Stimulated activated CD8-positive, alpha-beta memory T cell treated with anti-CD3 and anti-CD28 coated beads, Interleukin-7, amount 100 ng/mL, for 24 hours (primary cell): ENCODE data around the gene UVRAG.
"Not testable (repeated sequence)": the region's sequence is repeated elsewhere in the genome, so short reads cannot be mapped to it uniquely, and the experiment has no call there.

ENCODE experiments used
- DNase-seq: peaks from one replicate; pipeline ENCODE4 v3.0.0-alpha.2; 2020; ENCODE audit warnings: low read depth

Gene UVRAG

GRCh38 chr11:75845324-75845723 is 30.3 kb downstream of the UVRAG start:
- DNase-seq = no peak

- no peak for DNase-seq
Observed at GRCh38 chr11:75849894-75850293, 34.9 kb downstream of the UVRAG start.

- DNase-seq = no peak
Observed at GRCh38 chr11:75850787-75851186, 35.8 kb downstream of the UVRAG start.

- no peak for DNase-seq
Observed at GRCh38 chr11:75851203-75851602, 36.2 kb downstream of the UVRAG start.

- DNase-seq = no peak
Observed at GRCh38 chr11:75852406-75853017, 37.5 kb downstream of the UVRAG start.

- not testable (repeated sequence) for DNase-seq
Observed at GRCh38 chr11:75853563-75853962, 38.6 kb downstream of the UVRAG start.

GRCh38 chr11:75853971-75854370 is 39.0 kb downstream of the UVRAG start:
- DNase-seq = no peak

GRCh38 chr11:75855206-75855605 is 40.2 kb downstream of the UVRAG start:
- DNase-seq = no peak

- no peak for DNase-seq
Observed at GRCh38 chr11:75856912-75857311, 41.9 kb downstream of the UVRAG start.

- no peak for DNase-seq
Observed at GRCh38 chr11:75858042-75858441, 43.0 kb downstream of the UVRAG start.

GRCh38 chr11:75858613-75859012 is 43.6 kb downstream of the UVRAG start:
- DNase-seq = no peak

GRCh38 chr11:75859614-75860013 is 44.6 kb downstream of the UVRAG start:
- no peak for DNase-seq

- no peak for DNase-seq
Observed at GRCh38 chr11:75862437-75862836, 47.4 kb downstream of the UVRAG start.

GRCh38 chr11:75867778-75868374 is 52.9 kb downstream of the UVRAG start:
- DNase-seq = no peak

GRCh38 chr11:75868990-75869389 is 54.0 kb downstream of the UVRAG start:
- DNase-seq = no peak

GRCh38 chr11:75869661-75870455 is 54.8 kb downstream of the UVRAG start:
- no peak for DNase-seq

GRCh38 chr11:75872887-75873416 is 57.9 kb downstream of the UVRAG start:
- no peak for DNase-seq

- no peak for DNase-seq
Observed at GRCh38 chr11:75873417-75874221, 58.6 kb downstream of the UVRAG start.

GRCh38 chr11:75874684-75875341 is 59.8 kb downstream of the UVRAG start:
- DNase-seq = no peak

GRCh38 chr11:75877327-75877726 is 62.3 kb downstream of the UVRAG start:
- not testable (repeated sequence) for DNase-seq

- not testable (repeated sequence) for DNase-seq
Observed at GRCh38 chr11:75877931-75878330, 62.9 kb downstream of the UVRAG start.

GRCh38 chr11:75878933-75879332 is 63.9 kb downstream of the UVRAG start:
- DNase-seq = no peak
